ENCODE data around the gene DNAJB13.

DNAJB13 gene

GRCh38 chr11:73988227-73988626 lies 37.4 kb downstream of the DNAJB13 start:
- no peak overlapping the region for H3K27ac ChIP-seq
- no peak for DNase-seq
- no peaks in the 10 kb centered on the region for H3K27me3 ChIP-seq (ENCODE audit: insufficient read depth, low read depth, severe bottlenecking)
- no peak overlapping the region for H3K4me3 ChIP-seq (ENCODE audit: low read depth, low read length)
- TF ChIP-seq CTCF (IDR thresholded peaks at IDR 0.05; ENCODE audit: low read depth, low read length): no peak
- H3K9me3 ChIP-seq (ENCODE audit: severe bottlenecking): no peaks in the 10 kb centered on the region
- no peaks in the 10 kb centered on the region for H3K36me3 ChIP-seq

GRCh38 chr11:73989156-73989555 lies 38.3 kb downstream of the DNAJB13 start:
- Histone ChIP-seq H3K36me3 (no peaks in the 10 kb centered on the region), H3K27ac (no peak overlapping the region), H3K27me3 (ENCODE audit: insufficient read depth, low read depth, severe bottlenecking) (no peaks in the 10 kb centered on the region), H3K4me3 (ENCODE audit: low read depth, low read length) (no peak overlapping the region), H3K9me3 (ENCODE audit: severe bottlenecking) (no peaks in the 10 kb centered on the region)
- no peak for DNase-seq
- no peak for TF ChIP-seq CTCF (IDR thresholded peaks at IDR 0.05; ENCODE audit: low read depth, low read length)

- no peaks in the 10 kb centered on the region for H3K27me3 ChIP-seq (ENCODE audit: insufficient read depth, low read depth, severe bottlenecking)
- no peaks in the 10 kb centered on the region for H3K36me3 ChIP-seq
- no peak for DNase-seq
- no peak overlapping the region for H3K27ac ChIP-seq
- no peak for TF ChIP-seq CTCF (IDR thresholded peaks at IDR 0.05; ENCODE audit: low read depth, low read length)
- no peaks in the 10 kb centered on the region for H3K9me3 ChIP-seq (ENCODE audit: severe bottlenecking)
- H3K4me3 ChIP-seq (ENCODE audit: low read depth, low read length): no peak overlapping the region
Measured at GRCh38 chr11:73990730-73991129, 39.9 kb downstream of the DNAJB13 start.

GRCh38 chr11:73991471-73992006 lies 40.7 kb downstream of the DNAJB13 start:
- H3K4me3 ChIP-seq (ENCODE audit: low read depth, low read length): no peak overlapping the region

GRCh38 chr11:73995247-73995646 lies 44.4 kb downstream of the DNAJB13 start:
- no peak for DNase-seq
- Histone ChIP-seq H3K27me3 (ENCODE audit: insufficient read depth, low read depth, severe bottlenecking) (no peaks in the 10 kb centered on the region), H3K9me3 (ENCODE audit: severe bottlenecking) (no peaks in the 10 kb centered on the region), H3K27ac (no peak overlapping the region), H3K4me3 (ENCODE audit: low read depth, low read length) (no peak overlapping the region), H3K36me3 (no peaks in the 10 kb centered on the region)
- no peak for TF ChIP-seq CTCF (IDR thresholded peaks at IDR 0.05; ENCODE audit: low read depth, low read length)

More at GRCh38 chr11:73991471-73992006, 40.7 kb downstream of the DNAJB13 start:
- H3K27me3 ChIP-seq (ENCODE audit: insufficient read depth, low read depth, severe bottlenecking): no peaks in the 10 kb centered on the region
- no peak for TF ChIP-seq CTCF (IDR thresholded peaks at IDR 0.05; ENCODE audit: low read depth, low read length)
- no peak overlapping the region; the same call in 1 of the 2 replicates for H3K27ac ChIP-seq
- H3K36me3 ChIP-seq: no peaks in the 10 kb centered on the region
- no peaks in the 10 kb centered on the region for H3K9me3 ChIP-seq (ENCODE audit: severe bottlenecking)
- no peak for DNase-seq

GRCh38 chr11:73995731-73996130 lies 44.9 kb downstream of the DNAJB13 start:
- no peak overlapping the region for H3K4me3 ChIP-seq (ENCODE audit: low read depth, low read length)
- H3K27ac ChIP-seq: no peak overlapping the region
- DNase-seq: no peak
- H3K27me3 ChIP-seq (ENCODE audit: insufficient read depth, low read depth, severe bottlenecking): no peaks in the 10 kb centered on the region
- no peak for TF ChIP-seq CTCF (IDR thresholded peaks at IDR 0.05; ENCODE audit: low read depth, low read length)
- no peaks in the 10 kb centered on the region; the same call in 1 of the 2 replicates for H3K36me3 ChIP-seq
- no peaks in the 10 kb centered on the region for H3K9me3 ChIP-seq (ENCODE audit: severe bottlenecking)
